Heart right ventricle (tissue), 16 donors: ENCODE data around the gene ARID4B. TPM values are rescaled to one million over a fixed set of nuclear protein-coding genes. Genes with fewer than 3 reads are reported as not detected.

ENCODE experiments used
- ATAC-seq, 8 donors: fragments of 200-7000 bp; cut with Tn5 transposase; one replicate each; pipeline ENCODE4 v1.9.1; 2020; ENCODE audit warnings: mild to moderate bottlenecking in 8 of 8, moderate library complexity in 8 of 8, moderate number of reproducible peaks in 1 of 8
- DNase-seq, 2 donors: peaks; one replicate each; pipeline ENCODE4 v3.0.0-alpha.2; 2020
- H3K27ac ChIP-seq, 10 donors: fragments of 200-600 bp; sonication (generic) in 2 of 10; one replicate each; pipeline versions ENCODE4 v1.5.0 to v1.8.0; 2020 to 2022; ENCODE audit warnings: mild to moderate bottlenecking in 3 of 10
- H3K27me3 ChIP-seq, 7 donors: fragments of 200-600 bp; one replicate each; pipeline ENCODE4 v1.8.0; 2021 to 2022; ENCODE audit warnings: mild to moderate bottlenecking in 2 of 7
- H3K36me3 ChIP-seq, 9 donors: fragments of 200-600 bp; sonication (generic) in 1 of 9; one replicate each; pipeline versions ENCODE4 v1.5.0 to v1.8.0; 2020 to 2022; ENCODE audit warnings: mild to moderate bottlenecking in 2 of 9
- H3K4me1 ChIP-seq, 9 donors: fragments of 200-600 bp; sonication (generic) in 1 of 9; one replicate each; pipeline versions ENCODE4 v1.5.0 to v1.8.0; 2020 to 2022; ENCODE audit warnings: mild to moderate bottlenecking in 4 of 9
- H3K4me3 ChIP-seq, 10 donors: fragments of 200-600 bp; sonication (generic) in 2 of 10; one replicate each; pipeline versions ENCODE4 v1.5.0 to v1.8.0; 2020 to 2022; ENCODE audit warnings: mild to moderate bottlenecking in 7 of 10, moderate library complexity in 2 of 10
- H3K9me3 ChIP-seq, 11 donors: fragments of 200-600 bp in 10 of 11; sonication (generic) in 2 of 11; one replicate each; pipeline versions ENCODE4 v1.5.0 to v1.8.0; 2013 to 2022; ENCODE audit warnings: mild to moderate bottlenecking in 2 of 11, control low read depth in 1 of 11, moderate library complexity in 1 of 11
- CTCF ChIP-seq, 9 donors: fragments of 200-600 bp; sonication (generic) in 2 of 9; IDR thresholded peaks; one replicate each; pipeline versions ENCODE4 v1.5.0 to v1.8.0; 2021 to 2022; ENCODE audit warnings: antibody characterized with exemption in 9 of 9, mild to moderate bottlenecking in 5 of 9, moderate library complexity in 1 of 9
- WGBS, 2 donors: extraction: QIAGEN DNeasy Blood & Tissue Kit; methylation state at CpG; one replicate each; pipeline ENCODE4 v1.1.7; 2013; ENCODE audit warnings: inconsistent platforms in 1 of 2; 5-methylcytosine and 5-hydroxymethylcytosine counted together
- intact Hi-C, 10 donors: fragments of 100-400 bp; cut with DNase I; formaldehyde crosslinking; loops; one replicate each; pipeline versions ENCODE4 v1.11.1 to v1.14.2; 2022
- polyA plus RNA-seq, 2 donors: library from polyadenylated mRNA; stranded (reverse); fragments of 200-250 nt; gene quantifications; one replicate each; pipeline ENCODE4 v1.2.3, GENCODE V29; 2013
- total RNA-seq, 10 donors: library from RNA; stranded (reverse); fragmentation: NEBNext Ultra II Directional in 3 of 10; extraction: Animal tissue kit (Norgen Biotek cat#: 25700) in 3 of 10; gene quantifications; one replicate each; pipeline versions ENCODE4 v1.2.1 to v1.2.4, GENCODE V29; 2021 to 2023
- donor health status: Arrhythmogenic right ventricular cardiomyopathy.
- donor health status: ischemic (EF 13 %, LVEDD 7.1; RV severe dilation, severe dysfunction).
- donor health status: healthy with polysubstance abuse.
- donor health status: DM: no; HTN: yes; CAD: no.
- donor health status: DM: no; HTN: no; CAD: no.
- donor health status: ischemic (EF 25% LVEDD 6.9; RV normal size, moderate dysfunction).
- donor health status: ischemic (EF 25% LVEDD 5.7; RV mildly dilated, moderate dysfunction).
- donor health status: healthy.
- donor health status: DM: yes; HTN: yes; CAD: no.
- donor health status: Ischemic cardiomyopathy.
- donor health status: ischemic (EF 35%, LVEDD 5.7; RV mildly dilated, moderate dysfunction).
- donor health status: nonischemic (EF 11% LVEDD 7.7; RV severe dilation, severe dysfunction).
- donor health status: DM: yes; HTN: yes; CAD: no.
- donor health status: PGD.
- donor health status: ischemic (EF 29% LVEDD 5.4; RV normal size, mild dysfunction).
- donor health status: nonischemic (EF 23%, LVEDD 6.1; RV moderate dilation, normal function).

Gene ARID4B
- total and polyA plus RNA-seq, 12 donors, result 4.8 to 21.5 (median 15.5) TPM

DNA sequence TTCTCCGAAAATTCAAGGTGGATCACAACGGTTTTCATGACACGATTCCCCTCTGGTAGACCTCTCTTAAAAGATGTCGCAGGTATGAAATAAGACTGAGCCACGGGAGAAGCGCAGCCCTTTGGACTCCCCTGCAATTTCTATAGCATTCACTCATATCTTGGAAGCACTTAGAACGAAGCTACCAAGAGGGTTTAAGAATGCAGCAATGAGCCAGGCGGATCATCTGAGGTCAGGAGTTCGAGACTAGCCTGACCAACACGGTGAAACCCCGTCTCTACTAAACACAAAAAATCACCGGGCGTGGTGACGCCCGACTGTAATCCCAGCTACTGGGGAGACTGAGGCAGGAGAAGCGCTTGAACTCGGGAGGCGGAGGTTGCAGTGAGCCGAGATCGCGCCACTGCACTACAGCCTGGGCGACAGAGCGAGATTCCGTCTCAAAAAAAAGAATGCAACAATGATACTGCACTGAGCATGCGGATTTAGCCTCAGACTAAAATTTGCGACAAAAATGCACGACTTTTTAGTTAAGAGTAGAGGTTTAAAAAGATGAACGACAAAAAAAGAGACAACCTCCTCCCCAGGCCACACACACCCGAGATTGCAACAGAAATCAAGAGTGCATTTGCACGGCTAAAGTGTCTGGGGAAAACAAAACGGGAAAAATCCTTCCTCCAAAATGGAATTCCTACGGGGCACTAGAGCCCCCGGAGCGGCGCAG is 200.1 kb downstream of the ARID4B start:
- peak overlapping the region; percentile 55 to 95 (median 76) for H3K4me3 ChIP-seq
- H3K36me3 ChIP-seq, result peaks cover 0 to 49% (median 4%) of the 10 kb centered on the region in 9 donors
- no peak for TF ChIP-seq CTCF (IDR thresholded peaks at IDR 0.05)
- 2% methylated on average over 35 of the region's 35 CpGs for WGBS, 2 donors
- intact Hi-C loops, result loop anchor here in 1 of 10 donors (2.0 kb wide), 1 partner anchor 201 kb away; the partner anchor contains the start of genes ARID4B and GGPS1
- H3K27me3 ChIP-seq, result no peaks in the 10 kb centered on the region
- H3K27ac ChIP-seq, result peak overlapping the region; percentile 22 to 94 (median 90)
- no peaks in the 10 kb centered on the region for H3K9me3 ChIP-seq
- peaks cover 0 to 56% (median 38%) of the 10 kb centered on the region in 9 donors for H3K4me1 ChIP-seq
- DNase-seq (no peak), ATAC-seq (peak in 3 of 8 donors; percentile 6 to 20 (median 18))

GRCh38 chr1:235127203-235127602 is 200.8 kb downstream of the ARID4B start:
- peak overlapping the region in 5 of 10 donors; percentile 87 to 94 (median 93) for H3K27ac ChIP-seq
- no peaks in the 10 kb centered on the region for H3K9me3 ChIP-seq
- ATAC-seq (no peak), DNase-seq (no peak)
- 27% methylated on average over 4 of the region's 4 CpGs for WGBS, 2 donors
- TF ChIP-seq CTCF (IDR thresholded peaks at IDR 0.05), result no peak
- peak overlapping the region; percentile 55 to 95 (median 76) for H3K4me3 ChIP-seq
- intact Hi-C loops, result no loop called here
- H3K27me3 ChIP-seq, result no peaks in the 10 kb centered on the region
- peaks cover 0 to 58% (median 45%) of the 10 kb centered on the region in 9 donors for H3K4me1 ChIP-seq
- peaks cover 0 to 49% (median 4%) of the 10 kb centered on the region in 9 donors for H3K36me3 ChIP-seq

GRCh38 chr1:235124665-235125064 is 203.3 kb downstream of the ARID4B start:
- no peak for DNase-seq
- Histone ChIP-seq H3K27ac (no peak overlapping the region), H3K4me1 (peaks cover 0 to 58% (median 46%) of the 10 kb centered on the region in 9 donors), H3K36me3 (peaks cover 0 to 57% (median 21%) of the 10 kb centered on the region in 9 donors), H3K4me3 (no peak overlapping the region), H3K9me3 (no peaks in the 10 kb centered on the region), H3K27me3 (no peaks in the 10 kb centered on the region)
- intact Hi-C loops, result no loop called here
- ATAC-seq, result no peak
- WGBS, 2 donors, result 68 to 80% methylated on average over 1 of the region's 1 CpG
- TF ChIP-seq CTCF (IDR thresholded peaks at IDR 0.05), result no peak

DNA sequence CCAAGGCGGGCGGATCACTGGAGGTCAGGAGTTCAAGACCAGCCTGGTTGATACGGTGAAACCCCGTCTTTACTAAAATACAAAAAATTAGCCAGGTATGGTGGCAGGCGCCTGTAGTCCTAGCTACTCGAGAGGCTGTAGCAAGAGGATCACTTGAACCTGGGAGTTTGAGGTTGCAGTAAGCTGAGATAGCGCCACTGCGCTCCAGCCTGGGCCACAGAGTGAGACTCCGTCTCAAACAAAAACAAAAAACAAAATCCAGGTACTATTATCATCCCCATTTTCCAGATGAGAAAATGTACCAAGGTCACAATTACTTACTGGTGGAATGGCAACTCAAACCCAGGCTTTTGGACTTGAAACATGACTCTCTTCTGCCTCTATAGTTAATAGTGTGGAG is 203.9 kb downstream of the ARID4B start:
- WGBS, 2 donors, result 93 to 94% methylated on average over 9 of the region's 9 CpGs

More for the DNA sequence above, 203.9 kb downstream of the ARID4B start:
- ATAC-seq (no peak), DNase-seq (no peak)
- Histone ChIP-seq H3K27ac (no peak overlapping the region), H3K4me1 (peaks cover 0 to 55% (median 42%) of the 10 kb centered on the region in 9 donors), H3K9me3 (no peaks in the 10 kb centered on the region), H3K36me3 (peaks cover 0 to 63% (median 27%) of the 10 kb centered on the region in 9 donors), H3K27me3 (no peaks in the 10 kb centered on the region), H3K4me3 (no peak overlapping the region)
- intact Hi-C loops, result no loop called here
- TF ChIP-seq CTCF (IDR thresholded peaks at IDR 0.05), result no peak
